ENCODE measurements around the gene DHRS7B.

DNA sequence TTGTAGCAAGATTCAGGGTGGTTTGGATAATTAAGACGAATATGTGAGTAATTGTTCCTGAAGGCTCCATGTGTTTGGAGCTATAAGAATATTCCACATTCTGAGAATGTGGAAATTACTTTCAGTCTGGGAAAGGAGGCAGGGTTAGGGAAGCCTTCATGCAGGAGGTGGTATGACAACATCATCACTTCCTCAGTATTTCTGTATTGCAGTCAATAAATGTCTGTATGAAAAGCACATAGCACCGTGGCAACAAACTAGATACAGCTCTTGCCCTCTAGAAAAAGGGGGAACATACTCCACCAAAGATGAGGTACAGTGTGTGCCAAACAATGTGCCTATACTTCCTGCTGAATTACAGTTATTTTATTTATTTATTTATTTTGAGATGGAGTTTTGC lies 26.1 kb upstream of the DHRS7B start:
- TF ChIP-seq, protein P1, sequence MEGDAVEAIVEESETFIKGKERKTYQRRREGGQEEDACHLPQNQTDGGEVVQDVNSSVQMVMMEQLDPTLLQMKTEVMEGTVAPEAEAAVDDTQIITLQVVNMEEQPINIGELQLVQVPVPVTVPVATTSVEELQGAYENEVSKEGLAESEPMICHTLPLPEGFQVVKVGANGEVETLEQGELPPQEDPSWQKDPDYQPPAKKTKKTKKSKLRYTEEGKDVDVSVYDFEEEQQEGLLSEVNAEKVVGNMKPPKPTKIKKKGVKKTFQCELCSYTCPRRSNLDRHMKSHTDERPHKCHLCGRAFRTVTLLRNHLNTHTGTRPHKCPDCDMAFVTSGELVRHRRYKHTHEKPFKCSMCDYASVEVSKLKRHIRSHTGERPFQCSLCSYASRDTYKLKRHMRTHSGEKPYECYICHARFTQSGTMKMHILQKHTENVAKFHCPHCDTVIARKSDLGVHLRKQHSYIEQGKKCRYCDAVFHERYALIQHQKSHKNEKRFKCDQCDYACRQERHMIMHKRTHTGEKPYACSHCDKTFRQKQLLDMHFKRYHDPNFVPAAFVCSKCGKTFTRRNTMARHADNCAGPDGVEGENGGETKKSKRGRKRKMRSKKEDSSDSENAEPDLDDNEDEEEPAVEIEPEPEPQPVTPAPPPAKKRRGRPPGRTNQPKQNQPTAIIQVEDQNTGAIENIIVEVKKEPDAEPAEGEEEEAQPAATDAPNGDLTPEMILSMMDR (IDR thresholded peaks at IDR 0.05): no peak
- no peak for TF ChIP-seq POLR2A (IDR thresholded peaks at IDR 0.05)

All from heart left ventricle (tissue), 13 donors.